Right kidney (tissue), 9 donors: Measurements from ENCODE around the gene BUD23.
"Not testable (repeated sequence)": the region's sequence is repeated elsewhere in the genome, so short reads cannot be mapped to it uniquely, and the experiment has no call there.

ENCODE experiments used
- DNase-seq: peaks from one replicate; pipeline ENCODE4 v3.0.0-alpha.2; 2016
- long read RNA-seq, 8 donors: transcript quantifications; one replicate each; lab custom pipeline, GENCODE V29; 2026

Gene BUD23, protein sequence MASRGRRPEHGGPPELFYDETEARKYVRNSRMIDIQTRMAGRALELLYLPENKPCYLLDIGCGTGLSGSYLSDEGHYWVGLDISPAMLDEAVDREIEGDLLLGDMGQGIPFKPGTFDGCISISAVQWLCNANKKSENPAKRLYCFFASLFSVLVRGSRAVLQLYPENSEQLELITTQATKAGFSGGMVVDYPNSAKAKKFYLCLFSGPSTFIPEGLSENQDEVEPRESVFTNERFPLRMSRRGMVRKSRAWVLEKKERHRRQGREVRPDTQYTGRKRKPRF
- long read RNA-seq, donor 1, transcript BUD23-215 (2 exons, 3,886 nt): minor isoform, 9 of 64 reads
- long read RNA-seq, donor 1, transcript BUD23-201 (12 exons, 1,230 nt): major isoform, 38 of 64 reads
- long read RNA-seq, donor 1, partial matches to known transcripts: 11 of 64 reads
- long read RNA-seq, donor 1, other reads (novel, unspliced or antisense): 0 of 64 reads
- long read RNA-seq, donor 2, transcript BUD23-201 (12 exons, 1,230 nt): major isoform, 22 of 25 reads
- long read RNA-seq, donor 2, partial matches to known transcripts: 0 of 25 reads
- long read RNA-seq, donor 2, other reads (novel, unspliced or antisense): 0 of 25 reads
- long read RNA-seq, donor 3, transcript BUD23-201 (12 exons, 1,230 nt): major isoform, 8 of 11 reads
- long read RNA-seq, donor 3, partial matches to known transcripts: 0 of 11 reads
- long read RNA-seq, donor 3, other reads (novel, unspliced or antisense): 0 of 11 reads
- long read RNA-seq, donor 4, transcript BUD23-215 (2 exons, 3,886 nt): minor isoform, 8 of 43 reads
- long read RNA-seq, donor 4, transcript BUD23-201 (12 exons, 1,230 nt): major isoform, 16 of 43 reads
- long read RNA-seq, donor 4, partial matches to known transcripts: 18 of 43 reads
- long read RNA-seq, donor 4, other reads (novel, unspliced or antisense): 0 of 43 reads
- long read RNA-seq, donor 5, transcript BUD23-215 (2 exons, 3,886 nt): minor isoform, 5 of 56 reads
- long read RNA-seq, donor 5, transcript BUD23-201 (12 exons, 1,230 nt): major isoform, 26 of 56 reads
- long read RNA-seq, donor 5, partial matches to known transcripts: 24 of 56 reads
- long read RNA-seq, donor 5, other reads (novel, unspliced or antisense): 0 of 56 reads
- long read RNA-seq, donor 6, transcript BUD23-201 (12 exons, 1,230 nt): major isoform, 33 of 53 reads
- long read RNA-seq, donor 6, transcript BUD23-215 (2 exons, 3,886 nt): minor isoform, 9 of 53 reads
- long read RNA-seq, donor 6, partial matches to known transcripts: 9 of 53 reads
- long read RNA-seq, donor 6, other reads (novel, unspliced or antisense): 0 of 53 reads
- long read RNA-seq, donor 7, transcript BUD23-215 (2 exons, 3,886 nt): minor isoform, 10 of 68 reads
- long read RNA-seq, donor 7, transcript BUD23-201 (12 exons, 1,230 nt): major isoform, 25 of 68 reads
- long read RNA-seq, donor 7, partial matches to known transcripts: 33 of 68 reads
- long read RNA-seq, donor 7, other reads (novel, unspliced or antisense): 0 of 68 reads
- long read RNA-seq, donor 8, transcript BUD23-201 (12 exons, 1,230 nt): major isoform, 19 of 22 reads
- long read RNA-seq, donor 8, partial matches to known transcripts: 0 of 22 reads
- long read RNA-seq, donor 8, other reads (novel, unspliced or antisense): 0 of 22 reads

DNA sequence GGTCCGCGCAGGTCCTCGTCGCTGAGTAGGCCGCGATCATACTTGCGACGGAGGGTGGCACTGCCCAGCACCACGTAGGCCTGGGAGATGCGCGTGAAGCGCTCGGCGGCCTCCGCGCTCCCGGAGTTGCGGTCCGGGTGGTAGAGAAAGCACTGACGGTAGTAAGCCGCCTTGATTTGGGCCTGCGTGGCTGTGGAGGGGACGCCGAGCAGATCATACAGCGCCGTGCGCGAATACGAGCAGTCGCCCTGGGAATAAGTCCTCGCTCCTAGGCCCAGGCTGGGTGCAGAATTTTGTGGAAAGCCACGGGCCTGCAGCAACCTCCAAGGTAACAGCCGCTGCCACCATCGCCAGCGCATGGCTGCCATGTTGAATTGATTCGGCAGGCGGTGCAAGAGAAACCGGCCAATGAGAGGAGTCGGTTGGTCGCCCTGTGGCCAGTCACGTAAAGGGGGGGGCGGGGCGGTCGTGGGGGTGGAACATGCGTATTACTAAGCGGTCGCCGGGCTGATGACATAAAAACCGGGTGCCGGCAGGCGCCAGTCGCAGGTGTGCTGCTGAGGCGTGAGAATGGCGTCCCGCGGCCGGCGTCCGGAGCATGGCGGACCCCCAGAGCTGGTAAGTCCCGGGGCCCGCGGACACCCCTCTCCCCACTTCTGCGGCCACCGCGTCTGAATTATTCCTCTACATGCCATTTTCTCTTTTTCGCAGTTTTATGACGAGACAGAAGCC is at the start of gene BUD23, which contains the start of gene DNAJC30:
Gene BUD23, plus strand, starts transcription at position 542 of the 732 bp plus-strand sequence. Its CDS starts 29 bp downstream, at position 571.
Gene DNAJC30, minus strand, starts transcription at position 398 of the 732 bp plus-strand sequence. Its CDS starts 30 bp downstream, at position 368.
- peak; percentile 84 for DNase-seq

DNA sequence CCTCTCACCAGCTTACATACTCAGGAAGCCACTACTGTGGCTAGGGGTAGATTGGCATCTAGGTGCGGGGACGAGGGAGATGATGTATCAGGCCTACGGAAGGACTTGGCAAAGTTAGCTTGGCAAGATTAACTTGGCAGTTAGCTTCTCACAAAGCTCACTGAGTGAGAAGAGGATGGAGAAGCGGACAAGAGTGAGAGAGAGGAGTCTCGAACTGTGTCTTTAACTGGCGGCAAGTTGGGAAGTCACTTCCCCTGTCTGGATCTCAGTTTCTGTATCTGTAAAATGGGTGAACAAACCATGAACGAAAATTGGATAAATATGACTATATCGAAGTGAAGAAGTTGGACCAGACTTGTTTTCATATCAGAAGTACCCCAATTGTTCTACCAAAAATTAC is 49.6 kb upstream of the BUD23 start:
- no peak for DNase-seq

DNA sequence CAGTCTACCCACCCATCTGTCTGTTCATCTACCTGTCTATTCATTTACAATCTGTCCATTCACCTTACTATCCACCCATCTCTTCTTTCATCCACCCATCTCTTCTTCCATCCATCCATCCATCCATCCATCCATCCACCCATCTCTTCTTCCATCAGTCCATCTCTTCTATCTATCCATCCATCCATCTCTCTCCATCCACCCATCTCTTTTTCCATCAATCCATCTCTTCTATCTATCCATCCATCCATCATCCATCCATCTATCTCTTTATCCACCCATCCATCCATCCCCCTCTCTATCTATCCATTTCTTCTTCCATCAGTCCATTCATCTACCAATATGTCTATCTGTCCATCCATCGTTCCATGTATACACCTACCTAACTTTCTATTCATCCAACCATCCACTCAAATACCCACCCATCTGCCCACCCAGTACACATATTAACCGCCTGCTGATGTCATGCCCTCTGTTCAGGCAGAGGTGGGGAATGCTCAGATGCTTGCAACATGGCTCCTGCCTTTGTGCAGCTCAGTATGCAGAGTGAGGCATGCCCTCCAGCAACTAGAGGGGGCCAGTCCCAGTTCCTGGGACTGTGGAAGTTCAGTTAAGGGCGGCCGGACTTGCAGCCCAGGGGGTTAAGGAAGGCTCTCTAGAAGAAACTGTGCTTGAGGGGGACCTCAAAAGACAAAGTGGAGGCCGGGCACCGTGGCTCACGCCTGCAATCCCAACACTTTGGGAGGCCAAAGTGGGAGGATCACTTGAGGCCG is 47.8 kb upstream of the BUD23 start:
- no peak for DNase-seq

DNA sequence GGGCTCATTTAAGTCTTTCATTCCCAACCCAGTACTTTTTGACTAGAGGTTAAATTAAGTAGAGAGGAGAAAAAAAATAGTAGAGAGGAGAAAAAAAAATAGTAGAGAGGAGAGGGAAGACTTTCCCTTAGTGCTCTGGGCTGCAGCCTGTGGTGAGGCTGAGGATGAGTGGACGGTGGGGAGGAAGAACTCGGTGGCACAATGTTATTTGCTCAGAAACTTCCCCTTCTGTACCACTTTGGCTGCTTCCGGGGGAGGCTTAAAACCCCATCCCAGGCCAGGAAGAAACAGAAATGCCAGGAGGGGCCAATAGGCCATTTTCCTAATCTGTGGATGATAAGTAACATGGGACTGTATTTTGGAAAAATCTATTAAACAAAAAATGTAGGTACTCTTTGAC is 44.5 kb upstream of the BUD23 start:
- DNase-seq: no peak

DNA sequence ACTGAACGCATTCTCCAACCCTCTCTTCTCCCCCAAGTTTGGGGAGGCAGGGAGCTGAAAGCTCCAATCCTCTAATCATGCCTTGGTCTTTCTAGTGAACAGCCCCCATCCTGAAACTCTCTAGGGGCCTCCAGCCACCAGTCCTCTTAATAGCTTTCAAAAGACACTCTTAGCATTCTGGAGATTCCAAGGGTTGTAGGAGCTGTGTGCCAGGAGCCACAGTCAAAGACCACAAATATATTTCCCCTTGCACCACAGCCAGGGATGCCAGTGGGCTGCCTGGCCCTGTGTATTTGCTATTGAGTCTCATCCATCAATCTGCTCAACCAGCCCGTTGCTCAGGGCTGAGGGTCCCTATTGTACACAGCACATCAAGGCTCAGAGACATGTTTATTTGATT is 40.6 kb upstream of the BUD23 start:
- no peak for DNase-seq

DNA sequence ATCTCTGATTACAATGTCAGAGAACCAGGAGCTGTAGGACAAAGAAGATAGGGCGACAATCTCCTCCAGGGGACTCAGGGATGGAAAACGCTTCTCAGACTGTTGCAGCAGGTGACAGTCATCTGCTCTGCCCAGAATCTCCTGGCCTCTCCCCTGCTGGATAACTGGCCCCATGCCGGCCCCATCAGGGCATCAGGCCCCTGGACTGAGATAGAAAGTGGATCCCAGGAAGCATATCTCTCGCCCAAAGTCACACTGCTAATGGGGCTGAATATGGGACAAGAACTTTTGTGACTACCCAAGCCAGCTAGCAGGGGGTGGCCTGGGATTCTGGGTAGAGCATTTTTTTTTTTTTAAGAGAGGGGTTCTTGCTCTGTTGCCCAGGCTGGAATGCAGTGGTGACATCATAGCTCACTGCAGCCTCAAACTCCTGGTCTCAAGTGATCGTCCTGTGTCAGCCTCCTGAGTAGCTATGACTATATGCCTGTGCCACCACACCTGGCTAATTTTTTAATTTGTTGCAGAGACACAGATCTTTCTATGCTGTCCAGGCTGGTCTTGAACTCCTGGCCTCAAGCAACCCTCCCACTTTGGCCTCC is 38.6 kb upstream of the BUD23 start:
- no peak for DNase-seq

DNA sequence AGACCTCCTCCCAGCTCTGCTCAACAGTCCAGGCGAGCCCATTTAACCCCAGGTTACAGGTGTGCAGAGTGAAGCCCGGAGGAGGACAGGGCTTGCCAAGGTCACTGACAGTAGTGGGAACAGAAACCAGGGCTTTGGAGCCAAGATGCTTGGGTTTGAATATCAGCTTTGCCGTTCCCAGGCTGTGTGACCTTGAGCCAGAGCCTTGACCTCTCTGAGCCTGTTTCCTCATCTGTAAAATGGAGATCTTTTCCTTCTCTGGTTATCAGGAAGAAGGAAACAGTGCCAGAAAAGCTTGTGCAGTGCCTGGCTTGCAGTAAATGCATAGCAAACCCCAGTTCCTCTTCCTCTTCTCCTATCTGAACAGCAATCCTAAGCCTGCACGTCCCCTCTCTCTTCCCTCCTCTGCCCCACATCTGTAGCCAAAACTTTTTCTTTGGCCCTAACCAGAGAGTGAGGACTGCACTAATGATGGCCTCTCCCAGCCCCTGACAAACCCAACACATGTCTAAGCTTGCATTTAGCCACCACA is 37.7 kb upstream of the BUD23 start:
- no peak for DNase-seq

DNA sequence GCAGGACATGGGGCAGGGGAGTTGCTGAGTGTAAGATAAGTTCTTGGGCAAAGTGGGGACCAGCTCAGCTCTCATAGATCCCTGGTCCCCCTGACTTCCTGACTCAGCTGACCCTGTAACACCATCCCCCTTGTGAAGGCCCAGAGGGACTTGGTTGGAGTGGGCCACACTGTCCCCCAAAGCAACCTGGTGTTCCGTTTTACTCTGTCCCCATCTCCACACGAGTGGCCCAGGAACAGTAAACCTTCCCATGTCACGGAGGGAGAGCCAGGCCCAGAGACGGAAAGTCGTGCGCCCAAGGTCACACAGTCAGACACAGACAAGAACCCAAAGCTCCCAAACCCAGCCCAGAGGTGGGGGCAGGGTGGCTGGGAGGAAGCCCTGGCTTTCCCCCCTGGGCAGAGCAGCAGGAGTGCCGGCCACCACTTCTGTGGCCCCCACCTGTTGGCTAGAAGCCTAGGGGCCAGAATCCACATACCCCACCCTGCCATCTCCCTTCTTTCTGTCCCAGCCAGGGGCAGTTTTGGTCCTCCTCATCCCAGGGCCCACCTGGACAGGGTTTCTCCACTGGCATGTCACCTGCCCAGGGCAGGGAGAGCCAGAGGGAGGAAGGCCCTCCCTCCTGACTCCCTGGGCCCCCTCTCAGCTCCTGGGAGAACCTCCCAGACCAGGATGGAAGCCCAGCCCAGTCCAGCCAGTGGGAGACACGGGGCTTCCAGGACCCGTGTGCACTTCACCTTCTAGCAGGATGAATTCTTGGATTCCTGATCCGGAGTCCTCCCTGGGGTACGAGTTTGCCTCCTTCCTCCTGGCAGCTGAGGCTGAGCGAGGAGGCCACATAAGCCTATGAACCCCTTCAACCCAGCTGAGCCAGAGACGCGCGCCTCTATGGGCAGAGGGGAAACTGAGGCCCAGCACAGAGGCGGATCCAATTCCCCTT is 36.3 kb upstream of the BUD23 start:
- no peak for DNase-seq

DNA sequence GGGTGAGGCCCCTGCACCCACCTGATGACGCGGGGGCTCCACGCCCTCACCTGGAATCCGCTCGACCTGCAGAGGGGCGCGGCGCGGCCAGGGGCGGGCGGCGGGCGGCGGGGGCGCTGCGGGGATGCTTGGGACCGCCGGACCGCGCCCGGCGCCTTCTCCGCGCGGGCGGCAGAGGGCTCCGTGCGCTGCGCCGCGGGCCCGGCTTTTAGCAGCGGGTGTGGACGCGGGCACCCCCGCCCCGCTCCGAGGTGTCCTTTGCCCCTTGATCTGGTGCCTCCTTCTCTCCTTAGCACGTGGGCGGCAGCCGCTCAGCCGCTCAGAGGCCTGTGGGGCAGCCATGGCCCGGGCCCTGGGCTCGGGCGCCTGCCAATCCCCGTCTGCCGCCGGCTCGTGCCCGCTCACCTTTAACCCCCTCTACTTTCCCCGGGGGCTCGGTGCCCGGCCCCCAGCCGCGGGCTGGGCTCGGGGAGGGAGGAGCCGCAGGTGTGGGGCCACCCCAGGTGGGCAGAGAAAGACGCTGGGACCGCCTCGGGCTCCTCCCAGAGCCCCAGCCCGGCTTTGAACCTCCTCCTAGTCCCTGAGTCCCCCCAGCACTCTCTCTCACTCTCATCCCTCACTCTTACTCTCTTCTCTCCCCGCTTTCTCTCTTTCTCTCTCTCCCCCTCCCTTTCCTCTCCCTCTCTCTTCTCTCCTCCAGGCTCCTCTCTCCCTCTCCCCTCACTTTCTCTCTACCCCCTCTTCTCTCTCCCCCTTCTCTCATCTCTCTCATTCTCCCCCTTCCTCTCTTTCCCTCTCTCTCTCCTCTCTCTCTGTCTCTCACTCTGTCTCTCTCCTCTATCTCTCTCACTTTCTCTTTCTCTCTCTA is 35.4 kb upstream of the BUD23 start:
- peak; percentile 71 for DNase-seq

DNA sequence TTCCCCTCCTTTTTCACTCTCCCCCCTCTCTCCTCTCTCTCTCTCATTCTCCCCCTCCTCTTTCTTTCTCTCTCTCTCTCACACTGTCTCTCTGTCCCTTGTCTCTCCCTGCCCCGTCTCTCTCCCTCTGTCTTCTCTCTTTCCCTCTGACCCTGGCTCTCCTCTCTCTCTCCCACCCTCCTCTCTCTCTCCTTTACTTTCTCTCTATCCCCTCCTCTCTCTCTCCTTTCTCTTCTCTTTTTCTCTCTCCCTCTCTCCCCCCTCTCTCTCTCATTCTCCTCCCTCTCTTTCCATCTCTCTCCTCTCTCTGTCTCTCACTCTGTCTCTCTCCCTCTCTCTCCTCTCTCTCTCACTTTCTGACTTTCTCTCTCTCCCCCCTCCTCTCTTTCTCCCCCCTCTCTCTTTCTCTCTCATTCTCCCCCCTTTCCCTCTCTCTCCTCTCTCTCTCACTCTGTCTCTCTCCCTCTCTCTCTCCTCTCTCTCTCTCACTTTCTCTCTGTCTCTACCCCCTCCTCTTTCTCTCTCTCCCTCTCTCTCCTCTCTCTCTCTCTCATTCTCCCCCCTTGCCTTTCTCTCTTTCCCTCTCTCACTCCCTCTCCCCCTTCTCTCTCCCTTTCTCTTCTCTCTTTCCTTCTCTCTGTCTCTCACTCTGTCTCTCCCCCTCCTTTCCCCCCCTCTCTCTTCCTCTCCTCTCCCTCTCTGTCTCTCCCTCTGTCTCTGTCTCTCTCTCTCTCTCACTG is 34.6 kb upstream of the BUD23 start:
- no peak for DNase-seq

DNA sequence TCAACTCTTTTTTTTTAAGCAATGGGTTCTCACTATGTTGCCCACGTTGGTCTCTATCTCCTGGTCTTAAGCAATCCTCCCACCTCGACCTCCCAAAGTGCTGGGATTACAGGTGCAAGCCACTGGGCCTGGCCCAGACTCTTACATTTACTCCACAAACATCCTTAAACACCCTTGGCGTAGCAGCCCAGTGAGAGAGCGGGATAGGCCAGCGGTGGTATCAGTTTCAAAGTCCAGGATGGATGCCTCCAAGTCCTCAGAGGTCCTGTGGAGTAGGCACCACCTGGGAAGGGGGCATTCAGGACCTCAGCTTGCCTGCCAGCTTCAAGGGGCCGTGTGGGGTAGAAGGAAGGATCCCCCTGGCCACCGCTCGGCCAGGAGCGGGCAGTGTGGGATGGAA is 33.8 kb upstream of the BUD23 start:
- DNase-seq: no peak

DNA sequence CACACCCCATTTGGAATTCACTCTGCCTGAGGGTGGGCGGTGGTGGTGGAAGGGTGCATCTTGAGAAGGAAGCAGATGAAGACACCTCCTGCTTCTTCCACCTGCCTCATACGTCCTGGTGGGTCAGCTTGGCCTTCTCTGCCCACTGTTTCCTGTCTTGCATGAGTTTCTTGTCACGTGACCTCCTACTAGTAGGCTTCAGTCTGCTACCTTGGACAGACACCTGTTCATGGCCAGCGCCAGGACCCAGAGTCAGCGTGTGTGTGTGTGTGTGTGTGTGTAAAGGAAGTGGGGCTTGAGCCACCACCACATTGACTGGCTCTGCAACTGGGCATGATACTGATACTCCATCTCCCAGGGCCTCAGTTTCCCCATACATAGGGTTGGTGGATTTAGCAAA is 32.9 kb upstream of the BUD23 start:
- DNase-seq: no peak

DNA sequence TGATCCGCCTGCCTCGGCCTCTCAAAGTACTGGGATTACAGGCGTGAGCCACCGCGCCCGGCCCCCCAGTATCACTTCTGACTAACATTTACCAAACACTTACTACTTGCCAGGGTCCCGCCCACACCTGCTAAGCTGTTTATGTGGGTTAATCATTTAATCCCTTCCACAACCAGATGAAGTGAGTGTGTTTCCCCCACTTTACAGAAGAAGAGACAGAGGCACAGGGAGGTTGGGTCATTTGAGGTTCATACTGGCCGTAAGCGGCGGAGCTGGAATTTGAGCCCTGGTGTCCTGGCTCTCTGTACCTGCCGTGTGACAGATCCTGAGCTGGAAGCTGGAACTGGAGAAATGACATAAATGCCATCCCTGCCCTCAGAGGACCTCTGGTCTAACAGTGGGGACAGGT is 30.9 kb upstream of the BUD23 start:
- DNase-seq: no peak

DNA sequence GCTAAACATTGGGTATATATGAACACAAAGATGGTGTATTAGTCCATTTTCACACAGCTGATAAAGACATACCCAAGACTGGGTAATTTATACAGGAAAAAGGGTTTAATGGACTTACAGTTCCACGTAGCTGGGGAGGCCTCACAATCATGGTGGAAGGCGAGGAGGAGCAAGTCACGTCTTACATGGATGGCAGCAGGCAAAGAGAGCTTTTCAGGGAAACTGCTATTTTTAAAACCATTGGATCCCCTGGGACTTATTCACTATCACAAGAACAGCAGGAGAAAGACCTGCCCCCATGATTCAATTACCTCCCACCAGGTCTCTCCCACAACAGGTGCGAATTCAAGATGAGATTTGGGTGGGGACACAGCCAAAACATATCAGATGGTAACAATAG is 28.1 kb upstream of the BUD23 start:
- not testable (repeated sequence) for DNase-seq

DNA sequence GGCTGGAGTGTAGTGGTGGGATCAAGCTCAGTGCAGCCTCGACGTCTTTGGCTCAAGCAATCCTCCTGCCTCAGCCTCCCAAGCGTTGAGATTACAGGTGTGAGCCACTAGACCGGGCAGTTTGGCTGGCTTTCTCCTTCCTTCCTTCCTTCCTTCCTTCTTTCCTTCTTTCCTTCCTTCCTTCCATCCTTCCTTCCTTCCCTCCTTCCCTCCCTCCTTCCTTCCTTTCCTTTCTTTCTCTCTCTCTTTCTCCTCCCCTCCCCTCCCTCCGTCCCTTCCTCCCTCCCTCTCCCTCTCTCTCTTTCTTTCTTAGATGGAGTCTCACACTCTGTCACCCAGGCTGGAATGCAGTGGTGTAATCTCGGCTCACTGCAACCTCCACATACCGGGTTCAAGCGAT is 23.4 kb upstream of the BUD23 start:
- DNase-seq: no peak

DNA sequence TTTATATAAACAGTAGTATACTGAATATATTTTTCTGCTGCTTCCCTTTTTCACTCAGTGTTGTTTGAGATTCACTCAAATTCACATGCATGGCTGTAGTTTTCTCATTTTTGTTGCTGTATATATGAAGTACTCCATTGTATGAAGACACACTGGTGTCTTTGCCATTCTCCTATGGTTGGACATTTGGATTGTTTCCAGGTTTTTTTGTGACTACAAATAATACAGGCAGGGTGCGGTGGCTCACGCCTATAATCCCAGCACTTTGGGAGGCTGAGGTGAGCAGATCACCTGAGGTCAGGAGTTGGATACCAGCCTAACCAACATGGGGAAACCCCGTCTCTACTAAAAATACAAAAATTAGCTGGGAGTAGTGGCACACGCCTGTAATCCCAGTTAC is 22.8 kb upstream of the BUD23 start:
- not testable (repeated sequence) for DNase-seq
